ENCODE data around the gene LIN7C. TPM values are rescaled to one million over a fixed set of nuclear protein-coding genes. Genes with fewer than 3 reads are reported as not detected.

Gene LIN7C
- total and polyA plus RNA-seq, 2 of the 8 experiments (the other 6 are each of a cell fraction or from before 2014, with no cell fraction given): 10.5 to 42.7 TPM

GRCh38 chr11:27481992-27482391 lies 24.6 kb downstream of the LIN7C start:
- H2BK15ac ChIP-seq (ENCODE audit: low read length): no peak overlapping the region
- CTCF ChIA-PET (ENCODE audit: partially characterized antibody): interaction anchor here (2.4 to 8.4 kb wide), 3 partner anchors 16 to 110 kb away, joined by 7 to 86 read pairs (median 55); no protein-coding TSS in a partner anchor
- TF ChIP-seq BRCA1 (IDR thresholded peaks at IDR 0.05; ENCODE audit: low read depth, low read length) (no peak), FOSL1 (IDR thresholded peaks at IDR 0.05; ENCODE audit: insufficient read depth, low read depth, low read length) (no peak), SP2 (IDR thresholded peaks at IDR 0.05; ENCODE audit: low read length) (no peak), GTF2F1 (IDR thresholded peaks at IDR 0.05; ENCODE audit: borderline replicate concordance, low read depth, low read length) (no peak), NANOG (IDR thresholded peaks at IDR 0.05; ENCODE audit: insufficient read depth, low read depth, low read length, poor library complexity, severe bottlenecking) (no peak), RFX5 (IDR thresholded peaks at IDR 0.05; ENCODE audit: borderline replicate concordance, low read depth, low read length) (no peak), CTBP2 (IDR thresholded peaks at IDR 0.05; ENCODE audit: borderline replicate concordance, insufficient read depth, insufficient read length, low read length) (no peak), RXRA (IDR thresholded peaks at IDR 0.05; ENCODE audit: insufficient read depth, low read depth, low read length) (no peak), HDAC2 (IDR thresholded peaks at IDR 0.05; ENCODE audit: borderline replicate concordance in 1 of 2, low read depth in 2 of 2, low read length in 2 of 2) (no peak), SP4 (IDR thresholded peaks at IDR 0.05; ENCODE audit: low read length) (no peak), ATF3 (IDR thresholded peaks at IDR 0.05; ENCODE audit: insufficient read depth, low read depth, low read length) (no peak), BCL11A (IDR thresholded peaks at IDR 0.05; ENCODE audit: low read depth in 2 of 2, low read length in 2 of 2) (no peak), JUND (IDR thresholded peaks at IDR 0.05; ENCODE audit: low read length) (no peak)

More at GRCh38 chr11:27481992-27482391, 24.6 kb downstream of the LIN7C start:
- H2BK120ac ChIP-seq (replicated peaks; ENCODE audit: low read depth, low read length): no peak overlapping the region
- no peaks in the 10 kb centered on the region for H3K79me1 ChIP-seq (ENCODE audit: low read depth, low read length)
- no peak overlapping the region for H2AFZ ChIP-seq (ENCODE audit: low read length)
- H3K23me2 ChIP-seq (ENCODE audit: low read depth, low read length): no peaks in the 10 kb centered on the region; the same call in 1 of the 2 replicates
- no peaks in the 10 kb centered on the region for H3K79me2 ChIP-seq (ENCODE audit: control insufficient read depth in 1 of 2, insufficient read depth in 2 of 2, low read length in 2 of 2)
- H3K4ac ChIP-seq (replicated peaks; ENCODE audit: insufficient read length, low read depth, low read length): no peak overlapping the region
- peaks cover 0 to 4% (median 2%) of the 10 kb centered on the region in 4 experiments; a peak in 3 of 7 replicates for H3K4me1 ChIP-seq (replicated peaks in 1 of 4; ENCODE audit: control insufficient read depth in 3 of 4, insufficient read depth in 4 of 4, low read length in 3 of 4)
- H3K9me3 ChIP-seq (ENCODE audit: insufficient read depth in 2 of 2, low read depth in 1 of 2, low read length in 1 of 2): no peaks in the 10 kb centered on the region
- FAIRE-seq (no peak), DNase-seq (ENCODE audit: low read depth in 1 of 2, low spot score in 2 of 2) (no peak)
- no peak overlapping the region for H2BK20ac ChIP-seq (ENCODE audit: low read length)
- POLR2A ChIA-PET (ENCODE audit: partially characterized antibody): interaction anchor here (0.9 kb wide), 1 partner anchor 9 kb away, joined by 3 read pairs; the partner anchor contains the start of gene LGR4
- H3K9ac ChIP-seq (replicated peaks in 1 of 4; ENCODE audit: extremely low read depth in 1 of 4, low read depth in 3 of 4, low read length in 3 of 4): no peak overlapping the region
- H3K27ac ChIP-seq (ENCODE audit: low read depth, low read length): no peak overlapping the region
- H4K8ac ChIP-seq (ENCODE audit: extremely low read depth, insufficient read depth, low read length): no peak overlapping the region
- no peak overlapping the region for H3K18ac ChIP-seq (ENCODE audit: extremely low read depth, low read length)
- no peak overlapping the region for H4K91ac ChIP-seq (replicated peaks; ENCODE audit: insufficient read length, low read length)
- H4K20me1 ChIP-seq (replicated peaks in 1 of 2; ENCODE audit: control insufficient read depth in 1 of 2, insufficient read depth in 2 of 2, low read length in 2 of 2): no peaks in the 10 kb centered on the region
- H3K23ac ChIP-seq (ENCODE audit: insufficient read length): no peak overlapping the region
- no peak overlapping the region for H3K56ac ChIP-seq (replicated peaks; ENCODE audit: insufficient read length, low read depth, low read length)
- H3K36me3 ChIP-seq (ENCODE audit: control insufficient read depth in 2 of 4, insufficient read depth in 4 of 4, low read length in 3 of 4): no peaks in the 10 kb centered on the region
- no peak overlapping the region for H2BK12ac ChIP-seq (ENCODE audit: low read depth, low read length)
- no peak overlapping the region for H4K5ac ChIP-seq (ENCODE audit: insufficient read length, low read depth, low read length)
- no peak overlapping the region for H2BK5ac ChIP-seq (ENCODE audit: low read depth, low read length)
- WGBS, 2 experiments (ENCODE audit: extremely low coverage in 1 of 2, insufficient coverage in 1 of 2, insufficient read length in 1 of 2, insufficient replicate concordance in 2 of 2, low coverage in 1 of 2, low lambda C conversion rate in 2 of 2, missing lambda C conversion rate in 1 of 2): 90 to 100% methylated on average over 3 to 4 of the region's 4 CpGs
- H2AK5ac ChIP-seq (ENCODE audit: low read depth, low read length): no peak overlapping the region
- no peak overlapping the region for H3K4me2 ChIP-seq (ENCODE audit: insufficient read depth in 1 of 2, low read depth in 2 of 2, low read length in 2 of 2)
- no peaks in the 10 kb centered on the region for H3K27me3 ChIP-seq (replicated peaks in 1 of 4; ENCODE audit: control insufficient read depth in 3 of 4, extremely low read depth in 1 of 4, insufficient read depth in 3 of 4, low read length in 3 of 4)
- no peak overlapping the region for H3K4me3 ChIP-seq (ENCODE audit: extremely low read depth in 1 of 4, insufficient read depth in 2 of 4, low read depth in 3 of 4, low read length in 4 of 4)
- H3K14ac ChIP-seq (ENCODE audit: insufficient read length): no peak overlapping the region
